HEK293 (cell line): ENCODE results near the gene MPPE1.
A peak's percentile ranks its signal among the peaks of the same experiment; 100 is the strongest.

Source experiments
- EGR2 ChIP-seq: fragments of 450-650 bp; formaldehyde crosslinking; IDR thresholded peaks from 2 replicates; pipeline ENCODE4 v1.5.1; 2016; ENCODE audit warnings: low read depth, missing biosample characterization, missing genetic modification characterization
- GLIS2 ChIP-seq: fragments of 450-650 bp; formaldehyde crosslinking; IDR thresholded peaks from 2 replicates; pipeline ENCODE4 v1.5.1; 2016; ENCODE audit warnings: missing biosample characterization, missing genetic modification characterization
- INSM2 ChIP-seq: fragments of 450-650 bp; formaldehyde crosslinking; IDR thresholded peaks from 2 replicates; pipeline ENCODE4 v1.5.1; 2016; ENCODE audit warnings: missing biosample characterization, missing genetic modification characterization
- KLF10 ChIP-seq: fragments of 450-650 bp; IDR thresholded peaks from 2 replicates; pipeline ENCODE4 v1.5.1; 2018; ENCODE audit warnings: missing biosample characterization, mild to moderate bottlenecking, missing genetic modification characterization
- YY1 ChIP-seq: fragments of 450-650 bp; formaldehyde crosslinking; IDR thresholded peaks from 2 replicates; pipeline ENCODE4 v1.5.1; 2018; ENCODE audit warnings: missing biosample characterization, missing genetic modification characterization
- ZBTB20 ChIP-seq: fragments of 450-650 bp; formaldehyde crosslinking; IDR thresholded peaks from 2 replicates; pipeline ENCODE4 v1.5.1; 2016; ENCODE audit warnings: missing biosample characterization, missing genetic modification characterization
- ZBTB44 ChIP-seq: fragments of 450-650 bp; IDR thresholded peaks from 2 replicates; pipeline ENCODE4 v1.5.1; 2018; ENCODE audit warnings: missing biosample characterization, mild to moderate bottlenecking, missing genetic modification characterization
- ZBTB48 ChIP-seq: fragments of 450-650 bp; formaldehyde crosslinking; IDR thresholded peaks from 2 replicates; pipeline ENCODE4 v1.5.1; 2016; ENCODE audit warnings: missing biosample characterization, missing genetic modification characterization
- ZFP3 ChIP-seq: fragments of 450-650 bp; formaldehyde crosslinking; IDR thresholded peaks from 2 replicates; pipeline ENCODE4 v1.5.1; 2016; ENCODE audit warnings: low read depth, missing biosample characterization, missing genetic modification characterization
- ZFP37 ChIP-seq: fragments of 450-650 bp; formaldehyde crosslinking; IDR thresholded peaks from 2 replicates; pipeline ENCODE4 v1.5.1; 2016; ENCODE audit warnings: missing biosample characterization, missing genetic modification characterization
- ZNF23 ChIP-seq: fragments of 450-650 bp; formaldehyde crosslinking; IDR thresholded peaks from 2 replicates; pipeline ENCODE4 v1.5.1; 2016; ENCODE audit warnings: missing biosample characterization, missing genetic modification characterization, borderline replicate concordance
- ZNF362 ChIP-seq: fragments of 450-650 bp; formaldehyde crosslinking; IDR thresholded peaks from 2 replicates; pipeline ENCODE4 v1.5.1; 2016; ENCODE audit warnings: missing biosample characterization, missing genetic modification characterization
- ZNF423 ChIP-seq: fragments of 450-650 bp; formaldehyde crosslinking; IDR thresholded peaks from 2 replicates; pipeline ENCODE4 v1.5.1; 2016; ENCODE audit warnings: missing biosample characterization, missing genetic modification characterization
- ZNF426 ChIP-seq: fragments of 450-650 bp; formaldehyde crosslinking; IDR thresholded peaks from 2 replicates; pipeline ENCODE4 v1.5.1; 2017; ENCODE audit warnings: missing biosample characterization, missing genetic modification characterization, mild to moderate bottlenecking, inconsistent platforms, moderate library complexity
- ZNF571 ChIP-seq: fragments of 450-650 bp; formaldehyde crosslinking; IDR thresholded peaks from 2 replicates; pipeline ENCODE4 v1.5.0; 2017; ENCODE audit warnings: missing biosample characterization, missing genetic modification characterization
- ZNF596 ChIP-seq: fragments of 450-650 bp; IDR thresholded peaks from 2 replicates; pipeline ENCODE4 v1.5.0; 2018; ENCODE audit warnings: missing biosample characterization, mild to moderate bottlenecking, missing genetic modification characterization, moderate library complexity
- ZNF621 ChIP-seq: fragments of 450-650 bp; formaldehyde crosslinking; IDR thresholded peaks from 2 replicates; pipeline ENCODE4 v1.5.1; 2017; ENCODE audit warnings: missing biosample characterization, missing genetic modification characterization
- ZNF837 ChIP-seq: fragments of 450-650 bp; formaldehyde crosslinking; IDR thresholded peaks from 2 replicates; pipeline ENCODE4 v1.5.1; 2016; ENCODE audit warnings: missing biosample characterization, missing genetic modification characterization
- ZNF843 ChIP-seq: fragments of 450-650 bp; formaldehyde crosslinking; IDR thresholded peaks from 2 replicates; pipeline ENCODE4 v1.5.1; 2016; ENCODE audit warnings: missing biosample characterization, missing genetic modification characterization
- ZSCAN23 ChIP-seq: fragments of 450-650 bp; formaldehyde crosslinking; IDR thresholded peaks from 2 replicates; pipeline ENCODE4 v1.5.1; 2016; ENCODE audit warnings: missing biosample characterization, missing genetic modification characterization
- ZSCAN30 ChIP-seq: fragments of 450-650 bp; IDR thresholded peaks from 2 replicates; pipeline ENCODE4 v1.5.1; 2018; ENCODE audit warnings: missing biosample characterization, mild to moderate bottlenecking, missing genetic modification characterization, moderate library complexity
- ZXDB ChIP-seq: fragments of 450-650 bp; formaldehyde crosslinking; IDR thresholded peaks from 2 replicates; pipeline ENCODE4 v1.5.1; 2016; ENCODE audit warnings: missing biosample characterization, missing genetic modification characterization
- TF ChIP-seq, protein P1 (sequence below): fragments of 450-650 bp; formaldehyde crosslinking; IDR thresholded peaks from 2 replicates; pipeline ENCODE4 v1.5.1; 2016; ENCODE audit warnings: missing biosample characterization, missing genetic modification characterization, borderline replicate concordance
- TF ChIP-seq, protein P2 (sequence below): fragments of 450-650 bp; formaldehyde crosslinking; conservative IDR thresholded peaks from 2 replicates; pipeline ENCODE4 v1.5.1; 2016; ENCODE audit warnings: low read depth, missing biosample characterization, missing genetic modification characterization
- TF ChIP-seq, protein P3 (sequence below): fragments of 450-650 bp; formaldehyde crosslinking; IDR thresholded peaks from 2 replicates; pipeline ENCODE4 v1.5.1; 2016; ENCODE audit warnings: missing biosample characterization, missing genetic modification characterization
- TF ChIP-seq, protein P4 (sequence below): fragments of 450-650 bp; formaldehyde crosslinking; IDR thresholded peaks from 2 replicates; pipeline ENCODE4 v1.5.1; 2017; ENCODE audit warnings: missing biosample characterization, missing genetic modification characterization

The MPPE1 gene

DNA sequence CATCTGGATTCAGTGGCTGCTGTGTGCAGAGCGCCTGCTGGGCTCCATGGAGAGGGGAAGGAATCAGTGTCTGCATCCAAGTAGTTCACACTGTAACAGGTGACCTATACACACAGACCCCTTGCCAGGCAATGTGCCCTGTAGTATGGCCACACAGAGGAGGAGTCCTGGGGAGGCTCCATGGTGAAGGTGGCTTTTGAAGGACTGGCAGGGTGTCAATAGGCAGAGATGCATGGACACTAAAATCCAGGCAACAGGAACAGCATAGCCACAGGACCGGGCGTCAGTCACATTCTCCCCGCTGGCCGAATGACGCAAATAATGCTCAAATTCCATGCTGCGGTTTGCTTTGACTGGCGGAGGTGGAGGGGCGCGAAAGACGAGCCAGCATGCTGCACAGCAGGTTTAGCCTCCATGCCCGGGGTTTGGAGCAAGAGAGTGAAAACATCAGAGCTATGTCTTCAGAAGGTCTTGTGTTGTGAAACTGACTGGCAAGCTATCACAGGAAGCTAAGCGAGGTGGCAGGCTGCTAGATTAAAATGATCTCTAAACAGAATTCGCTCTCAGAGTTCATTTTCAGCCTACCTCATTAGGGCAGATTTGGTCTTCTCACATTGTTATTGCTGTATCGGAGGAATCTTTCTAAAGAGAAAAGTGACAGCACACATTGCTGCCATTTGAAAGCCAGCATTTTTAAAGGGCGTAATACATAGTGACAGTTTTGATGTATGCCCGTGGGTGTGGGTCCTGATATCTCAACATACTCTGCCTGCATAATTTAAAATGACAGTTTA lies 58.1 kb downstream of the MPPE1 start (continued):
- peak; percentile 81 for TF ChIP-seq ZBTB44
- no peak for TF ChIP-seq EGR2 (tag by site-specific recombination)
- peak; percentile 88 for TF ChIP-seq ZBTB20 (tag by site-specific recombination)
- TF ChIP-seq KLF10 (tag by site-specific recombination): no peak
- TF ChIP-seq ZSCAN23 (tag by site-specific recombination): 0 out of 2 replicates have a peak, but pooled peaks have one; percentile 45
- no peak for TF ChIP-seq ZFP3 (tag by site-specific recombination)
- peak; percentile 52; the same call in 1 of the 2 replicates for TF ChIP-seq GLIS2 (tag by site-specific recombination)
- TF ChIP-seq ZSCAN30 (tag by site-specific recombination): 0 out of 2 replicates have a peak, but pooled peaks have one; percentile 25
- TF ChIP-seq, protein P1, sequence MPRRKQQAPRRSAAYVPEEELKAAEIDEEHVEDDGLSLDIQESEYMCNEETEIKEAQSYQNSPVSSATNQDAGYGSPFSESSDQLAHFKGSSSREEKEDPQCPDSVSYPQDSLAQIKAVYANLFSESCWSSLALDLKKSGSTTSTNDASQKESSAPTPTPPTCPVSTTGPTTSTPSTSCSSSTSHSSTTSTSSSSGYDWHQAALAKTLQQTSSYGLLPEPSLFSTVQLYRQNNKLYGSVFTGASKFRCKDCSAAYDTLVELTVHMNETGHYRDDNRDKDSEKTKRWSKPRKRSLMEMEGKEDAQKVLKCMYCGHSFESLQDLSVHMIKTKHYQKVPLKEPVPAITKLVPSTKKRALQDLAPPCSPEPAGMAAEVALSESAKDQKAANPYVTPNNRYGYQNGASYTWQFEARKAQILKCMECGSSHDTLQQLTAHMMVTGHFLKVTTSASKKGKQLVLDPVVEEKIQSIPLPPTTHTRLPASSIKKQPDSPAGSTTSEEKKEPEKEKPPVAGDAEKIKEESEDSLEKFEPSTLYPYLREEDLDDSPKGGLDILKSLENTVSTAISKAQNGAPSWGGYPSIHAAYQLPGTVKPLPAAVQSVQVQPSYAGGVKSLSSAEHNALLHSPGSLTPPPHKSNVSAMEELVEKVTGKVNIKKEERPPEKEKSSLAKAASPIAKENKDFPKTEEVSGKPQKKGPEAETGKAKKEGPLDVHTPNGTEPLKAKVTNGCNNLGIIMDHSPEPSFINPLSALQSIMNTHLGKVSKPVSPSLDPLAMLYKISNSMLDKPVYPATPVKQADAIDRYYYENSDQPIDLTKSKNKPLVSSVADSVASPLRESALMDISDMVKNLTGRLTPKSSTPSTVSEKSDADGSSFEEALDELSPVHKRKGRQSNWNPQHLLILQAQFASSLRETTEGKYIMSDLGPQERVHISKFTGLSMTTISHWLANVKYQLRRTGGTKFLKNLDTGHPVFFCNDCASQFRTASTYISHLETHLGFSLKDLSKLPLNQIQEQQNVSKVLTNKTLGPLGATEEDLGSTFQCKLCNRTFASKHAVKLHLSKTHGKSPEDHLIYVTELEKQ: peak; percentile 60; the same call in 1 of the 2 replicates
- TF ChIP-seq ZNF423 (tag by site-specific recombination): no peak
- TF ChIP-seq ZFP37: peak; percentile 62; the same call in 1 of the 2 replicates
- TF ChIP-seq ZNF571 (tag by site-specific recombination): no peak
- TF ChIP-seq INSM2 (tag by site-specific recombination): peak; percentile 81
- TF ChIP-seq, protein P2, sequence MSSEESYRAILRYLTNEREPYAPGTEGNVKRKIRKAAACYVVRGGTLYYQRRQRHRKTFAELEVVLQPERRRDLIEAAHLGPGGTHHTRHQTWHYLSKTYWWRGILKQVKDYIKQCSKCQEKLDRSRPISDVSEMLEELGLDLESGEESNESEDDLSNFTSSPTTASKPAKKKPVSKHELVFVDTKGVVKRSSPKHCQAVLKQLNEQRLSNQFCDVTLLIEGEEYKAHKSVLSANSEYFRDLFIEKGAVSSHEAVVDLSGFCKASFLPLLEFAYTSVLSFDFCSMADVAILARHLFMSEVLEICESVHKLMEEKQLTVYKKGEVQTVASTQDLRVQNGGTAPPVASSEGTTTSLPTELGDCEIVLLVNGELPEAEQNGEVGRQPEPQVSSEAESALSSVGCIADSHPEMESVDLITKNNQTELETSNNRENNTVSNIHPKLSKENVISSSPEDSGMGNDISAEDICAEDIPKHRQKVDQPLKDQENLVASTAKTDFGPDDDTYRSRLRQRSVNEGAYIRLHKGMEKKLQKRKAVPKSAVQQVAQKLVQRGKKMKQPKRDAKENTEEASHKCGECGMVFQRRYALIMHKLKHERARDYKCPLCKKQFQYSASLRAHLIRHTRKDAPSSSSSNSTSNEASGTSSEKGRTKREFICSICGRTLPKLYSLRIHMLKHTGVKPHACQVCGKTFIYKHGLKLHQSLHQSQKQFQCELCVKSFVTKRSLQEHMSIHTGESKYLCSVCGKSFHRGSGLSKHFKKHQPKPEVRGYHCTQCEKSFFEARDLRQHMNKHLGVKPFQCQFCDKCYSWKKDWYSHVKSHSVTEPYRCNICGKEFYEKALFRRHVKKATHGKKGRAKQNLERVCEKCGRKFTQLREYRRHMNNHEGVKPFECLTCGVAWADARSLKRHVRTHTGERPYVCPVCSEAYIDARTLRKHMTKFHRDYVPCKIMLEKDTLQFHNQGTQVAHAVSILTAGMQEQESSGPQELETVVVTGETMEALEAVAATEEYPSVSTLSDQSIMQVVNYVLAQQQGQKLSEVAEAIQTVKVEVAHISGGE (tag by site-specific recombination): no peak; the same call in 1 of the 2 replicates
- no peak for TF ChIP-seq ZNF362 (tag by site-specific recombination)
- peak; percentile 63 for TF ChIP-seq ZXDB (tag by site-specific recombination)
- no peak for TF ChIP-seq ZBTB48 (tag by site-specific recombination)
- TF ChIP-seq, protein P3, sequence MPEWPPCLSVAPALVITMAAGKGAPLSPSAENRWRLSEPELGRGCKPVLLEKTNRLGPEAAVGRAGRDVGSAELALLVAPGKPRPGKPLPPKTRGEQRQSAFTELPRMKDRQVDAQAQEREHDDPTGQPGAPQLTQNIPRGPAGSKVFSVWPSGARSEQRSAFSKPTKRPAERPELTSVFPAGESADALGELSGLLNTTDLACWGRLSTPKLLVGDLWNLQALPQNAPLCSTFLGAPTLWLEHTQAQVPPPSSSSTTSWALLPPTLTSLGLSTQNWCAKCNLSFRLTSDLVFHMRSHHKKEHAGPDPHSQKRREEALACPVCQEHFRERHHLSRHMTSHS: no peak
- no peak for TF ChIP-seq ZNF596 (tag by site-specific recombination)
- TF ChIP-seq ZNF621 (tag by site-specific recombination): no peak
- TF ChIP-seq YY1: no peak; the same call in 1 of the 2 replicates
- no peak for TF ChIP-seq ZNF837 (tag by site-specific recombination)
- no peak for TF ChIP-seq ZNF426 (tag by site-specific recombination)
- TF ChIP-seq, protein P4, sequence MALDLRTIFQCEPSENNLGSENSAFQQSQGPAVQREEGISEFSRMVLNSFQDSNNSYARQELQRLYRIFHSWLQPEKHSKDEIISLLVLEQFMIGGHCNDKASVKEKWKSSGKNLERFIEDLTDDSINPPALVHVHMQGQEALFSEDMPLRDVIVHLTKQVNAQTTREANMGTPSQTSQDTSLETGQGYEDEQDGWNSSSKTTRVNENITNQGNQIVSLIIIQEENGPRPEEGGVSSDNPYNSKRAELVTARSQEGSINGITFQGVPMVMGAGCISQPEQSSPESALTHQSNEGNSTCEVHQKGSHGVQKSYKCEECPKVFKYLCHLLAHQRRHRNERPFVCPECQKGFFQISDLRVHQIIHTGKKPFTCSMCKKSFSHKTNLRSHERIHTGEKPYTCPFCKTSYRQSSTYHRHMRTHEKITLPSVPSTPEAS (tag by site-specific recombination): no peak
- TF ChIP-seq ZNF23 (tag by site-specific recombination): no peak
- peak; percentile 69 for TF ChIP-seq ZNF843 (tag by site-specific recombination)
